HL-60 (cell line): Measurements from ENCODE around the gene NLK.

ENCODE experiments used
- DNase-seq, 2 experiments: peaks; one replicate each; pipeline ENCODE4 v3.0.0-alpha.2; 2010 to 2020; ENCODE audit warnings: low read depth in 1 of 2, low spot score in 1 of 2
- H3K27ac ChIP-seq: fragments of 250-450 bp; sonication (Bioruptor Pico); replicated peaks from 2 replicates; pipeline ENCODE4 v1.5.1; 2020; ENCODE audit warnings: mild to moderate bottlenecking, moderate library complexity
- H3K27me3 ChIP-seq: fragments of 250-450 bp; sonication (Bioruptor Pico); 2 replicates; pipeline ENCODE4 v1.5.1; 2021; ENCODE audit warnings: mild to moderate bottlenecking, moderate library complexity; ENCODE audit not compliant: insufficient read depth, poor library complexity, severe bottlenecking
- H3K4me3 ChIP-seq: replicated peaks from 2 replicates; pipeline ENCODE4 v1.5.1; 2011; ENCODE audit warnings: mild to moderate bottlenecking, control low read depth, low read length; ENCODE audit not compliant: insufficient read depth
- GABPA ChIP-seq: IDR thresholded peaks from 2 replicates; pipeline ENCODE4 v1.6.1; 2012; ENCODE audit warnings: low read depth
- POLR2AphosphoS5 ChIP-seq: IDR thresholded peaks from 2 replicates; pipeline ENCODE4 v1.6.1; 2012; ENCODE audit warnings: low read depth
- SPI1 ChIP-seq: IDR thresholded peaks from 2 replicates; pipeline ENCODE4 v1.6.1; 2012; ENCODE audit warnings: low read depth, mild to moderate bottlenecking, borderline replicate concordance
- TF ChIP-seq, protein P1 (sequence below): IDR thresholded peaks from one replicate; pipeline ENCODE4 v1.5.1; 2011; ENCODE audit warnings: low read length, control low read depth, inconsistent platforms; ENCODE audit not compliant: insufficient read depth
- TF ChIP-seq, protein P2 (sequence below): IDR thresholded peaks from 2 replicates; pipeline ENCODE4 v1.6.1; 2012; ENCODE audit warnings: low read depth; ENCODE audit not compliant: insufficient replicate concordance

Gene NLK

DNA sequence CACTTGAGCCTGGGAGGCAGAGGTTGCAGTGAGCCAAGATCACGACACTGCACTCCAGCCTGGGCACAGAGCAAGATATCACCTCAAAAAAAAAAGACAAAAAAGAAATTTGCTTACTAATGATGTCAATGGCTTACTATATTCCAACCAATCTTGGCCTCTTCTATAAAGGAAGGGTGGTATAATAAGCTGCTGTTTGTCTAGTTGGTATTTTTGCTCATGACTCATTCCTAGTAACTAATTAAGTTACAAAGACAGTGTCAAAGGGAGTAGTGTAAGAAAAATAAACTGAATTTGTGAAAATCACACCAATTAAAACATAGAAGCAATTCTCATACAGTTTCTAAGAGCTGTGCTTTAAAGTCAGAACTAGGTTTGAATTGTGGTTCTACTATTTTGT, 82.5 kb downstream of the NLK start:
- DNase-seq: no peak
- Histone ChIP-seq H3K4me3 (no peak overlapping the region), H3K27me3 (no peaks in the 10 kb centered on the region), H3K27ac (no peak overlapping the region)
- TF ChIP-seq SPI1 (no peak), POLR2AphosphoS5 (no peak)
- TF ChIP-seq, protein P1, sequence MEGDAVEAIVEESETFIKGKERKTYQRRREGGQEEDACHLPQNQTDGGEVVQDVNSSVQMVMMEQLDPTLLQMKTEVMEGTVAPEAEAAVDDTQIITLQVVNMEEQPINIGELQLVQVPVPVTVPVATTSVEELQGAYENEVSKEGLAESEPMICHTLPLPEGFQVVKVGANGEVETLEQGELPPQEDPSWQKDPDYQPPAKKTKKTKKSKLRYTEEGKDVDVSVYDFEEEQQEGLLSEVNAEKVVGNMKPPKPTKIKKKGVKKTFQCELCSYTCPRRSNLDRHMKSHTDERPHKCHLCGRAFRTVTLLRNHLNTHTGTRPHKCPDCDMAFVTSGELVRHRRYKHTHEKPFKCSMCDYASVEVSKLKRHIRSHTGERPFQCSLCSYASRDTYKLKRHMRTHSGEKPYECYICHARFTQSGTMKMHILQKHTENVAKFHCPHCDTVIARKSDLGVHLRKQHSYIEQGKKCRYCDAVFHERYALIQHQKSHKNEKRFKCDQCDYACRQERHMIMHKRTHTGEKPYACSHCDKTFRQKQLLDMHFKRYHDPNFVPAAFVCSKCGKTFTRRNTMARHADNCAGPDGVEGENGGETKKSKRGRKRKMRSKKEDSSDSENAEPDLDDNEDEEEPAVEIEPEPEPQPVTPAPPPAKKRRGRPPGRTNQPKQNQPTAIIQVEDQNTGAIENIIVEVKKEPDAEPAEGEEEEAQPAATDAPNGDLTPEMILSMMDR: no peak

DNA sequence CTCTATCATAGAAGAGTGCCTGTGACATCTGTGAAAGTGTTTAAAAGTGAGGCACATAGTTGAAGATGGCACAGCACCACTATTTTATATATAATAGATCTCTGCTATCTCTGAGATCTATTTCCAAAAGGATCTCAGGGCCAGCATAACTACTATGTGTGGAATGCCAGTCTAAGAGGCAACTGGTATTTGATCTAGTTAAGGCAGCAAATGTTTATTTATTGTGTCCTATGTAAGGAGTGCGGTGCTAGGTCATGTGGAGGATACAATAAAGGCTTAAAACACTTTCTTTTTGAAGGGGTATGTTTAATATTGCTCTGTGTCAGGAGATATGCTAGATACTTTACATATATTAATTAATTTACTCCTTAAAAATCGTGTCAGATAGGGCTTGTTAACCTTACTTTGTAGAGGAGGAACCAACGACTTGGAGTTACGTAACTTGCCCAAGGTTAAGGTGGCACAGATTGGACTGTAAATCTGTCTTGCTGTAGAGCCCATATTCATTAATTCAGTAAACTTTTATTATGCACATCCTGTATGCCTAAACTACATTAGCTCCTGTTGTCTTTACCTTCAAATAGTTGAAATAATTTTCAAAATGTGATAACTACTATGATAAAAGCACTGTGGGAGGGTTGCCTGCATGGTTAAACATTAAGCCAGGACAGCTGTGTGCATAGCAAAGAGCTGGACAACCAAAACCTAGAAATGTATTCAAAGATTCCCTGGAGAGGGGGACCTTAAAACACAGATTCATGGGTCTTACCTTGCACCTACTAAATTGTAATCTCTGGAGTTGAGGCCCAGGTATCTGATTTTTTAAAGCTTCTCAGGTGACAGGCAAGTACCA, 83.3 kb downstream of the NLK start:
- Histone ChIP-seq H3K27me3 (no peaks in the 10 kb centered on the region), H3K4me3 (no peak overlapping the region), H3K27ac (no peak overlapping the region)
- TF ChIP-seq, protein P1: no peak
- no peak for TF ChIP-seq POLR2AphosphoS5
- TF ChIP-seq, protein P2, sequence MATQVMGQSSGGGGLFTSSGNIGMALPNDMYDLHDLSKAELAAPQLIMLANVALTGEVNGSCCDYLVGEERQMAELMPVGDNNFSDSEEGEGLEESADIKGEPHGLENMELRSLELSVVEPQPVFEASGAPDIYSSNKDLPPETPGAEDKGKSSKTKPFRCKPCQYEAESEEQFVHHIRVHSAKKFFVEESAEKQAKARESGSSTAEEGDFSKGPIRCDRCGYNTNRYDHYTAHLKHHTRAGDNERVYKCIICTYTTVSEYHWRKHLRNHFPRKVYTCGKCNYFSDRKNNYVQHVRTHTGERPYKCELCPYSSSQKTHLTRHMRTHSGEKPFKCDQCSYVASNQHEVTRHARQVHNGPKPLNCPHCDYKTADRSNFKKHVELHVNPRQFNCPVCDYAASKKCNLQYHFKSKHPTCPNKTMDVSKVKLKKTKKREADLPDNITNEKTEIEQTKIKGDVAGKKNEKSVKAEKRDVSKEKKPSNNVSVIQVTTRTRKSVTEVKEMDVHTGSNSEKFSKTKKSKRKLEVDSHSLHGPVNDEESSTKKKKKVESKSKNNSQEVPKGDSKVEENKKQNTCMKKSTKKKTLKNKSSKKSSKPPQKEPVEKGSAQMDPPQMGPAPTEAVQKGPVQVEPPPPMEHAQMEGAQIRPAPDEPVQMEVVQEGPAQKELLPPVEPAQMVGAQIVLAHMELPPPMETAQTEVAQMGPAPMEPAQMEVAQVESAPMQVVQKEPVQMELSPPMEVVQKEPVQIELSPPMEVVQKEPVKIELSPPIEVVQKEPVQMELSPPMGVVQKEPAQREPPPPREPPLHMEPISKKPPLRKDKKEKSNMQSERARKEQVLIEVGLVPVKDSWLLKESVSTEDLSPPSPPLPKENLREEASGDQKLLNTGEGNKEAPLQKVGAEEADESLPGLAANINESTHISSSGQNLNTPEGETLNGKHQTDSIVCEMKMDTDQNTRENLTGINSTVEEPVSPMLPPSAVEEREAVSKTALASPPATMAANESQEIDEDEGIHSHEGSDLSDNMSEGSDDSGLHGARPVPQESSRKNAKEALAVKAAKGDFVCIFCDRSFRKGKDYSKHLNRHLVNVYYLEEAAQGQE: no peak
- TF ChIP-seq GABPA: no peak
- no peak for TF ChIP-seq SPI1
- no peak for DNase-seq

DNA sequence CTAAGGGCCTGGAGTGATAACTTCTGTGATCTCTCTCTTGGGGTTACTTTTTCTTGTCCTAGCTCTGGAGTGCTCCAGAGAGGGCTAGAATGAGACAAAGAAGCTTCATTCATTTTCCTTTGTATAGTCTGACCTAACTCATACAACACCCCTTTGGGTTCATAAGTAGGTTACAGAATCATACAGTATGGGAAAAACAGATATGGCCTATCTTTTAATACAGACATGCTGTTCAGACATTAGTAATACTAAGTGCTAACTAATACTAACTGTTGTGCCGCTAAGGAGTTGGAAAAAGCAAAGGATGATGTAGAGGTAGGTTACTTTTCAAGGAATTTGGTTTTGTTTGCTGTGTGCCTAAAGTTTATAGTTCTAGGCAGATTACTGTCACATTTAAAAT, 84.7 kb downstream of the NLK start:
- no peak for DNase-seq
- H3K27ac ChIP-seq: no peak overlapping the region
- H3K4me3 ChIP-seq: no peak overlapping the region
- no peaks in the 10 kb centered on the region for H3K27me3 ChIP-seq
- TF ChIP-seq GABPA (no peak), SPI1 (no peak), POLR2AphosphoS5 (no peak)
- TF ChIP-seq, protein P2: no peak
- TF ChIP-seq, protein P1: no peak

DNA sequence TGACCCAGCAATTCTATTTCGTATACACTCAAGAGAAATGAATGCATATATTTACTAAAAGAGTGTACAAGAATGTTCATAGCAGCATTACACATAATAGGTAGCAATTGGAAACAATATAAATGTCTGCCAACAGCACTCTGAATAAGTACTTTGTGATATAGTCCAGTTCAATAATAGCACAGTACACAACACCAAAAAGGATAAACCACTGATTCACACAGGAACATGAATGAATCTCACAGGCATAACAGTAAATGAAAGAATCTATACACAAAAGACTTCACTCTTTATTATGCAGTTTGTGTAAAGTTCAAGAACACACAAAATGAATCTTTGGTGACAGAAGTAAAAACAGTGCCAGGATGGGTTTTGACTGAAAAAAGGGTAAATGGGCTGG, 86.3 kb downstream of the NLK start:
- Histone ChIP-seq H3K27ac (no peak overlapping the region), H3K4me3 (no peak overlapping the region), H3K27me3 (no peaks in the 10 kb centered on the region)
- TF ChIP-seq SPI1 (no peak), POLR2AphosphoS5 (no peak), GABPA (no peak)
- TF ChIP-seq, protein P1: no peak
- TF ChIP-seq, protein P2: no peak
- no peak for DNase-seq
